Neural cell (in vitro differentiated cells): ENCODE data around the gene GABRD.

Source experiments
- EZH2 ChIP-seq: fragments of 200-600, 300-800 bp; shearing (Covaris generic), sonication (generic); IDR thresholded peaks from 2 replicates; pipeline ENCODE4 v1.6.1; 2014; ENCODE audit warnings: antibody characterized with exemption, low read length, borderline replicate concordance, mild to moderate bottlenecking; ENCODE audit not compliant: insufficient read depth, poor library complexity, severe bottlenecking
- POLR2AphosphoS5 ChIP-seq: IDR thresholded peaks from 2 replicates; pipeline ENCODE4 v1.6.1; 2012
- RAD21 ChIP-seq: fragments of 450-650 bp; conservative IDR thresholded peaks from 2 replicates; pipeline ENCODE4 v1.6.1; 2014; ENCODE audit warnings: antibody characterized with exemption, mild to moderate bottlenecking, moderate library complexity
- TF ChIP-seq, protein P1 (sequence below): fragments of 450-650 bp; IDR thresholded peaks from 2 replicates; pipeline ENCODE4 v1.5.1; 2014; ENCODE audit warnings: antibody characterized with exemption, mild to moderate bottlenecking, moderate library complexity; ENCODE audit not compliant: poor library complexity, severe bottlenecking

GRCh38 chr1:2014741-2015735 is 4.1 kb upstream of the GABRD start:
- TF ChIP-seq, protein P1, sequence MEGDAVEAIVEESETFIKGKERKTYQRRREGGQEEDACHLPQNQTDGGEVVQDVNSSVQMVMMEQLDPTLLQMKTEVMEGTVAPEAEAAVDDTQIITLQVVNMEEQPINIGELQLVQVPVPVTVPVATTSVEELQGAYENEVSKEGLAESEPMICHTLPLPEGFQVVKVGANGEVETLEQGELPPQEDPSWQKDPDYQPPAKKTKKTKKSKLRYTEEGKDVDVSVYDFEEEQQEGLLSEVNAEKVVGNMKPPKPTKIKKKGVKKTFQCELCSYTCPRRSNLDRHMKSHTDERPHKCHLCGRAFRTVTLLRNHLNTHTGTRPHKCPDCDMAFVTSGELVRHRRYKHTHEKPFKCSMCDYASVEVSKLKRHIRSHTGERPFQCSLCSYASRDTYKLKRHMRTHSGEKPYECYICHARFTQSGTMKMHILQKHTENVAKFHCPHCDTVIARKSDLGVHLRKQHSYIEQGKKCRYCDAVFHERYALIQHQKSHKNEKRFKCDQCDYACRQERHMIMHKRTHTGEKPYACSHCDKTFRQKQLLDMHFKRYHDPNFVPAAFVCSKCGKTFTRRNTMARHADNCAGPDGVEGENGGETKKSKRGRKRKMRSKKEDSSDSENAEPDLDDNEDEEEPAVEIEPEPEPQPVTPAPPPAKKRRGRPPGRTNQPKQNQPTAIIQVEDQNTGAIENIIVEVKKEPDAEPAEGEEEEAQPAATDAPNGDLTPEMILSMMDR, result no peak
- TF ChIP-seq EZH2, result no peak
- no peak for TF ChIP-seq POLR2AphosphoS5
- no peak for TF ChIP-seq RAD21
